Measurements from ENCODE around the gene SNRNP70.

Gene SNRNP70

DNA sequence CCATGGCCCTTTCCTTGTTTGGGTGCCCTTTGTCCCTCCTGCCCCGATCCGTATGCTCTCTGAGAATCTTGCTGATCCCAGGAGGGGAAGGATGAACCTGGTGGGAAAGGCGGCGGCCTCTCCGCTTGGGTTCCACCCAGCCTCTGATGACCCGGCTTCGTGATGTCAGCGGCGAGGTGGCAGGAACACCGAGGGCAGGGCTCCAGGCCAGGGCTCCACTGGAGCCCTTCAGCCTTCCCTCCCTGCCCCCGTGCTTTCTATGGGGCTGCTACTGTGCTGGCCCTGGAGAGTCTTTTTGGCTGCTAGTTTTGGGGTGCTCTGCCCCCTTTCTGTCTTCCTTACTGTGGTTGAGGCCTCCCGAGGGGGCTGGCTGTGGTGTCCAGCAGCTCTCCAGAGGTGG lies 17.1 kb downstream of the SNRNP70 start:
- no peak for DNase-seq

DNA sequence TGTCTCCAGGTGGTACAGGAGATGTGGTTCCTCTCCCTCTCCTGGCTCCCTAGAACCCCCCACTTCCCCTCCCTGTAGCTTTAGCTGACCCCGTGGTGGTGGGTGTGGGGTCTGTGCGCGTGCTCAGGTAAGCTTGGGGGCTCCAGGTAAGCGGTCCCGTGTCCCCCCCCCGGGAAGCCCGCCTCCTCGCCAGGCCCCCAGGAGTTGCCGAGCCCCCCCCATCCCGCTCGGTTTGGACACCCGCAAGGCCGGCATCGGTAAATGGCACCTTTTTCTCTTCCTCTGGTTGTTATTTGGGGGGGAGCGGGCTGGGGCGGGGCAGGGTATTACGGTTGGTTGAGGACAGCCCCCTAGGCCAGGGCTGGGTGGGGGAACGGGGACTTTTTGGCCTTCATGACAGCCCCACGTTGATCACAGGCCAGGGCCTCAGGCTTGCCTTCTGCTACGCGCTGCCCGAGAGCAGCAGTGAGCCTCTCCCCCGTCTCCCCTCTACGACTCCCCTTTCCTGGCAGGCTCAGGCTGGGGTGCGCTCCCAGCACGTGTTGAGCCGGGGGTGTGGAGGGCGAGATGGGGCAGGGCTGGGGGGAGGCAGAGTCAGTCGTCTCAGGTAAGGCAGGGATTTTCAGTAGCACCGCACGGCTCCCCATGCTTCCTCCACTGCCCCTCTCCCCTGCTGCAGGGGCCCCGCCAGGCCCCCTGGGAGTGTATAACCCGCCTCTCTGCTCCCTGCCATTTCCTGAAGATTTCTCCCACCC lies 18.3 kb downstream of the SNRNP70 start:
- DNase-seq = no peak

DNA sequence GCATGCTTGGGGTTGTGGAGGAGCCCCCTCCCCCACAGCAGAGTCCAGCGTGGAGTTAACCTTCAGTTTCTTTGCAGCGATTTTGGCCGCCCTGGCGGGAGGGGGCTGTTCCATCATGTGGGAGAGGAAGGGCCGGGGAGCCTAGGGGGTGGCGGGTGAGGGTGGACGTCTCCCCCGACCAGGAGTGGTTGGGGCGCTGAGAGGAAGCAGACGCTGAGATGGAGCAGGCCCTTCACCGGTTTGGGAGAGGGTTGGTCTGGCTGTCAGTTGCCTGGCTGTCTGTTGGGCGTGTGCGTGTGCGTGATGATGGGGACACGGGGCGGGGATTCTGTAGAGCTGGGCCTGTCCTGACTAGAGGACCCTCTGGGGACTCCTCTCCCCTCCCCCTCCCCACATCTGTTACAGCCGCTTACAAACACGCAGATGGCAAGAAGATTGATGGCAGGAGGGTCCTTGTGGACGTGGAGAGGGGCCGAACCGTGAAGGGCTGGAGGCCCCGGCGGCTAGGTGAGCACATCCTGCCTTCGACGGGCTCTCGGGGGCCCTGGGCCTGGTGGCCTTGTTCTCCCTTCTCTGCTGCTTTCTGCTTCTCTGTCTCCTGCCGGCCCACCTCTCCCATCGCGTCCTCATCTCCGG lies 19.1 kb downstream of the SNRNP70 start:
- DNase-seq = no peak

DNA sequence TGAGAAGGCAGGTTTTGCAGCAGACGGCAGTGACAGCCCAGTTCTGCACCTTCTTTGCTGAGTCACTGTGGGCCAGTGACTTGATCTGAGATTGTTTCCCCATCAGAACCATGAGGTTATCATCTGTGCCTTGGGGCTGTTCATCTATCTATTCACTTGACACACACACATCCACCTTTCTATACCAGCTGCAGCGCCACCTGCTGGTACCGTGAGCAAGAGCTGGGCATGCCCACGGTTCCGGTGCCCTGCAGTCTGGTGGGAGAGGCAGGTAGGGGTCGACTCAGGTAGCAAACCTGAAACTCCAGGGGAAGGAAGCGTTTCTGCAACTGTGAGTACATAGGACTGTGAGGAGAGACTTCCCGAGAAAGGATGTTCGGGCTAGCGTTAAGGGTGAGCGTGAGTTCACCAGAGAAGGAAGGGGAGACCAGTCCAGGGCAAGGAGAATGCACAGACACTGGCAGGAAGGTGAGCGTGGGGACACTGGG lies 21.4 kb downstream of the SNRNP70 start:
- DNase-seq = peak; percentile 9

DNA sequence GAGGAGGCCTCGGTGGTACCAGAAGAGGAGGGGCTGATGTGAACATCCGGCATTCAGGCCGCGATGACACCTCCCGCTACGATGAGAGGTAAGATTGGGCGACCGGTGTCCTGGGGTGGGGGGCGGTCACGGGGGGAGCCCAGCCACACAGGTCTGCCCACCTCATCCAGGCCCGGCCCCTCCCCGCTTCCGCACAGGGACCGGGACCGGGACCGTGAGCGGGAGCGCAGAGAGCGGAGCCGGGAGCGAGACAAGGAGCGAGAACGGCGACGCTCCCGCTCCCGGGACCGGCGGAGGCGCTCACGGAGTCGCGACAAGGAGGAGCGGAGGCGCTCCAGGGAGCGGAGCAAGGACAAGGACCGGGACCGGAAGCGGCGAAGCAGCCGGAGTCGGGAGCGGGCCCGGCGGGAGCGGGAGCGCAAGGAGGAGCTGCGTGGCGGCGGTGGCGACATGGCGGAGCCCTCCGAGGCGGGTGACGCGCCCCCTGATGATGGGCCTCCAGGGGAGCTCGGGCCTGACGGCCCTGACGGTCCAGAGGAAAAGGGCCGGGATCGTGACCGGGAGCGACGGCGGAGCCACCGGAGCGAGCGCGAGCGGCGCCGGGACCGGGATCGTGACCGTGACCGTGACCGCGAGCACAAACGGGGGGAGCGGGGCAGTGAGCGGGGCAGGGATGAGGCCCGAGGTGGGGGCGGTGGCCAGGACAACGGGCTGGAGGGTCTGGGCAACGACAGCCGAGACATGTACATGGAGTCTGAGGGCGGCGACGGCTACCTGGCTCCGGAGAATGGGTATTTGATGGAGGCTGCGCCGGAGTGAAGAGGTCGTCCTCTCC lies 22.6 kb downstream of the SNRNP70 start:
- no peak for DNase-seq

DNA sequence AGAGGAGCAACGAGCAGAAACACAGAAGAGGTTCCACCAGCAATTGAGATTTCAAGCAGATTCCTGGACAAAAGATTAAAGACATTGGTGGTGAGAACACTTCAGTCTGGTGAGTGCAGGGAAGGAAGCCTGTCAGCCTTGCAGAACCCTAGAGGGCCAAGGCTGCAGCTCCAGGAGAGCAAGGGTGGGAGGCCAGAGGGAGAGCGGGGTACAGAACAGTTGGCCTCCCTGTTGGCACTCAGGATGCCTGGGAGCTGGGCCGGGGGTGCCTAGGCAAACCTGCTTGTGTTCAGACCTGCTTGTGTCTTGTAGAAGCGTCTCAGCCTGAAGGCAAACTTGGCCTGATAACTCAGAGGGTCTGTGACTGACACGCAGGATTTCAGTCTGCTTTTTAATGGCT lies 23.8 kb downstream of the SNRNP70 start:
- DNase-seq = no peak

DNA sequence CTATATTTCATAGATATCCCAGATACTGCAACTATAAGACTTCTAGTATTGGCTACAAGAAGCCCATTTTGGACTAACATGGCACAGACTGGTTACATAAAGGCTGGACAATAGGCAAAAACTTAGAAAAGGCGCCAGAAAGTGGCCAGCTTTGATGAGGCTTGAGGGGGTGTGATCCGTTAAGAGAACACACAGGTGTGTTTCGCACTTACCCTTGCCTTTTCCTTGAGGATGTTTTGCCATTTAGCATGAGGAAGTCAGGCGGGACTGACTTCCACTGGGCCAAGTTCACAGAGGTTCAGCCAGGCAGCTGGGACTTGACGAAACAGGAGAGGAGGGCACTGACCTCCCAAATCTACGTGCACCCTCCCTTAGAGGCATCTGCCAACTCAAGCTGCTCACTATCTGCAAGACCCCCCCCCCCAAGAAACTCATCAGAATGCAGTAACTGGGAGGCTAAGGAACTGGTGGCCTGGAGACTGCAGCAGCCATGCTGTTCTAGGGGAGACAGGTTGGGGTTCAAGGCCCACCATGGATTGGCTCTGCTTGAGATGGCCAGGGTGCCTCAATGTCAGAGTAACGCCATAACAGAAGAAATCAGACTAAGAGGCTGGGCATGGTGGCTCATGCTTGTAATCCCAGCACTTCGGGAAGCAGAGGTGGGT lies 24.4 kb downstream of the SNRNP70 start:
- no peak for DNase-seq

DNA sequence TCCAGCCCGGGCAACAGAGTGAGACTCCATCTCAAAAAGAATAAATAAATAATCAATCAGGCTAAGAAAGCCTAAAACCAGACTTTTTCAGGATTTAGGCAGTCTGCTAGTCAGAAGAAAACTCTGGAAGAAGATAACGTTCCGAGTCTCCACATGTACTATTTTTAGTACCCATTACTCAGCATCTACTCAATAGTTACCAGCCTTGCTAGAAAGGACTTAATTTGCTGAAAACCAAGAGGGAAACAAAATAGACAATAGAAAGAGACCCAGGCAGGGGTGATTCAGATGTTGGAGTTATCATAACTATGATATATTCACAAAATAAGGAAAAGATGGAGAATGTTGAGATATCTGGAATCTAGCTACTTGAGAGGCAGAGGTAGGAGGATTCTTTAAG lies 25.3 kb downstream of the SNRNP70 start:
- DNase-seq = no peak

DNA sequence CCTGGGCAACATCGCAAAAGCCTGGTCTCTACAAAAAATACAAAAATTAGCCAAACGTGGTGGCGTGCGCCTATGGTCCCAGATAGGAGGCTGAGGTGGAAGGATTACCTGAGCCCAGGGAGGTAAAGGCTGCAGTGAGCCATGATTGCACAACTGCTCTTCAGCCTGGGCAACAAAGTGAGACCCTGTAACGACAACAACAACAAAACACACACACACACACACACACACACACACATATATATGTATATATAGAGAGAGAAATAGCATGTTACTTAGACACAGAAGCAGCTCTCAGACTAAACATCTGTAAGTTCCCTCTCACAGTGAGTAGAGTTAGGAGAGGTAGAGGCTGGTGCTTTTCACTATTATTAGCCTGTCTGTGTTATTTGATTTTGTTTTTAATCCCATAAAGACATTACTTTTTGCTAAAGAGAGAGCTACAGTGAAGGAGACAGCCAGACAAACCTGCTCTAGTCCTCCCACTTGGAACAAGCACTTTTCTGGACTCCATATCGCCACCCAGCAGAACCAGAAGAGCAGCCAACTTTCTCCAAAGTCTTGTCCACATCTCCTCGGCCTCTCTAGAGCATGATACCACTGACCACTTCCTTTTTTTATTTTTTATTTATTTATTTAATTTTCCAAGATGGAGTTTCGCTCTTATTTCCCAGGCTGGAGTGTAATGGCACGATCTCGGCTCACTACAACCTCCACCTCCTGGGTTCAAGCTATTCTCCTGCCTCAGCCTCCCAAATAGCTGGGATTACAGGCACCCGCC lies 26.2 kb downstream of the SNRNP70 start:
- no peak for DNase-seq

DNA sequence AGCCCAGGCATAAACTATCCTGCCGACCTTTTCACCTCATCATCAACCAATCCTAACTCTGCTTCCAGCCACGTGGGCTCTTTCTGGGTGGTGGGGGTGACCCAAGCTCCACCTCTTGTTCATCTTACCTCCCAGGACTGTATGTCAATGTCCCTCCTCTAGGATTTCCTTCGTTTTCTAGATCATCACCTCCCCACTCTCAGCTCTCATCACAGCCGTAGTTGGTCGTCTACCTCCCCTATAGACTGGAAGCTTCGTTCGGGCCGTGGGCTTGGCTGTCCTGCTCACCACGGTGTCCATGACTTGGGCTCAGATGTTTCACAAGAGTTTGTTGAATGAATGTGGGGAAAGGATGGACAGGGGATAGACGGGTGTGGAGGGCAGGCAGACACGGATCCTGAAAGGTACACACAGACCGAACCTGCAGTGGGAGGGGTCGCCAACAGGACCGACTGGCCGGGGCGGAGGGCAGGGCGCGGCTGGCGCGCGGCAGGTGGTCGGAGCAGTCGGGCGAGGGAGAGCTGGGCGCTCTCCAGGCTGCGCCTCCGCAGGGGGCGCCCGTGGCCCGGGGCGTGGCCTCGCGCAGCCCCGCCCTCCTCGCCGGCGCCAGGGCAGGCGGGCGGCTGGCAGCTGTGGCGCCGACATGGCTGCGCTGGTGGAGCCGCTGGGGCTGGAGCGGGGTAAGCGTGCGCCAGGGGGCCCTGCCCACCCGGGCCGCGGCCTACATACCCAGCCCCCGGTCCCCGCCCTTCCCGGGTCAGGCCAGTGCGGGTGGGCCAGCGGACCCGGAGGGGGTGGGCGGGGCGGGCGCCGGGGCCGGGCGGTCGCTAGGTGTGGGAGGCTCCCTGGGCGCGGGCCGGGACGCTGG lies 28.7 kb downstream of the SNRNP70 start, which contains the start of gene LIN7B:
LIN7B (plus strand) TSS at position 609 of the 868 bp plus-strand sequence; CDS start at position 644, 35 bp downstream.
- DNase-seq = peak; percentile 50

DNA sequence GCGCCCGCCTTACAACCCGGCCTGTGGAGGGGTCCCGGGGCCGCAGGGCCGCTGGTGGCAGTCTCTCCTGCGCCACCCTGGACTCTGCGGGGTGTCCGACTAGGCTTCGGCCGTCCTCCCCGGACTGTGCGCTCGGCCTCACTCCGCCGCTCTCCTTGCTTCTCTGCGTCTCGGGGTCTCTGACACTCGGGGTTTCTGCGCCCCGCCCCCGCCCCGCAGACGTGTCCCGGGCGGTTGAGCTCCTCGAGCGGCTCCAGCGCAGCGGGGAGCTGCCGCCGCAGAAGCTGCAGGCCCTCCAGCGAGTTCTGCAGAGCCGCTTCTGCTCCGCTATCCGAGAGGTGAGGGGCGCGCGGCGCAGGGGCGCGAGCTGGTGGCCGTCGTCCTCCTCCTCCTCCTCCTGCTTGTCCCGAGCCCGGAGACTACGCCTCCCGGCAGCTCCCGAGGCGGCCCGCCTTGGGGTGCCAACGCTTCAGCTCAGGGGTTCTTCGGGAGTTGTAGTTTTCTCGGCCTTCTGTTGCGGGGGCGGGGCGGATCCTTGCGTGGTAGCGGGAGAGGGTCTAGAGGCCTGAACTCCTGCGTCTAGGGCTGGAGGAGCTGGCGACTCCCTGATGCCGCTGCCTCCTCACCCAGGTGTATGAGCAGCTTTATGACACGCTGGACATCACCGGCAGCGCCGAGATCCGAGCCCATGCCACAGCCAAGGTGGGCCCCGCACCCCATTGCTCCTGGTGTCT lies 29.5 kb downstream of the SNRNP70 start:
- no peak for DNase-seq

DNA sequence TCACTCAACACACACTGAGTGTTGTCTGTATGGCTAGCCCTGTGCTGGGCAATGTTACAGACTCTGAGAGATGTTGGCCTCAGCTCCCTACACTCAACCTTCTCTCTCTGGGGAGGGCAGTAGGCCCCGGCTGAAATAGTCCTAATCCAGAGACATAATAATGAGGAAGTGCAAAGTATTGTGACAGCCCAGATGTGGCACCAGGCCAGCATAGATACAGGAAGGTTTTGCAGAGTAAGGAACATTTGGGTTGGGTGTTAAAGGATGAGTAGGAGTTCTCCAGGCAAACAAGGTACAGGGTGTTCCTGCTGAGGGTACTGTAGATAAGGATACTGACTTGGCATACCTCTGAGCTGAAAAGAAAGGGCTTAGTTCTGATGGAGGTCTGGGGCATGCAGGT lies 31.3 kb downstream of the SNRNP70 start:
- no peak for DNase-seq

DNA sequence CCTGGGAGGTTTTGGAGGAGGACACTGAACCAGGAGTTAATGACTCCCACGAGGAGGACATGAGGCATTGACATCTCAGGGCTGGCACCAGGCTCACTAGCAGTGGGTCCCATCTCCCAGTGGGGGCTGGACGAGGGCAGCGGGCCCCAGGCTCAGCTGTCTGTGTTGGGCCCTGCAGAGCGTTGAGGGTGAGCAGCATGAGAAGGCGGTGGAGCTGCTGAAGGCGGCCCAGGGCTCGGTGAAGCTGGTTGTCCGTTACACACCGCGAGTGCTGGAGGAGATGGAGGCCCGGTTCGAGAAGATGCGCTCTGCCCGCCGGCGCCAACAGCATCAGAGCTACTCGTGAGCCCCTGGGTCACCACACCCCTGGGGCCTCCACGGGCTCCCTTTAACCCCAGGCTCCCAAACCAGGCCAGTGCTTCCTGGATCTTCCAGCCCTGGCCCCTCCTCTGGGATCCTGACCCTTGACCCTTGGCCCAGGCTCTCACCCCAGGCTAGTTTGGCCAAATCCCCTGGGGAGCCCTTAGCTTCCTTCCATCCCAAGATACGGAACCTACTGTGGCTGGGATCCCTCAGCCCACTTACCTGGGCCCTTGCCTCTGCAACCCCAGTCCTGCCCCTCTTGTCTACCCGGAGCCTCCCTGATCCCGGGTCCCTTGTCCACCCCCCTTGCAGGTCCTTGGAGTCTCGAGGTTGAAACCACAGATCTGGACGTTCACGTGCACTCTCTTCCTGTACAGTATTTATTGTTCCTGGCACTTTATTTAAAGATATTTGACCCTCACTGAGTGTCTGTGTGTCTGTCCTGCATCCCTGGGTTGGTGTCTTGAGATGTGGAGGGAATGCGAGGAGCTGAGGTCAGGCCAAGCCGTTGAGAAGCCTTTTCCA lies 32.7 kb downstream of the SNRNP70 start:
- DNase-seq = no peak

DNA sequence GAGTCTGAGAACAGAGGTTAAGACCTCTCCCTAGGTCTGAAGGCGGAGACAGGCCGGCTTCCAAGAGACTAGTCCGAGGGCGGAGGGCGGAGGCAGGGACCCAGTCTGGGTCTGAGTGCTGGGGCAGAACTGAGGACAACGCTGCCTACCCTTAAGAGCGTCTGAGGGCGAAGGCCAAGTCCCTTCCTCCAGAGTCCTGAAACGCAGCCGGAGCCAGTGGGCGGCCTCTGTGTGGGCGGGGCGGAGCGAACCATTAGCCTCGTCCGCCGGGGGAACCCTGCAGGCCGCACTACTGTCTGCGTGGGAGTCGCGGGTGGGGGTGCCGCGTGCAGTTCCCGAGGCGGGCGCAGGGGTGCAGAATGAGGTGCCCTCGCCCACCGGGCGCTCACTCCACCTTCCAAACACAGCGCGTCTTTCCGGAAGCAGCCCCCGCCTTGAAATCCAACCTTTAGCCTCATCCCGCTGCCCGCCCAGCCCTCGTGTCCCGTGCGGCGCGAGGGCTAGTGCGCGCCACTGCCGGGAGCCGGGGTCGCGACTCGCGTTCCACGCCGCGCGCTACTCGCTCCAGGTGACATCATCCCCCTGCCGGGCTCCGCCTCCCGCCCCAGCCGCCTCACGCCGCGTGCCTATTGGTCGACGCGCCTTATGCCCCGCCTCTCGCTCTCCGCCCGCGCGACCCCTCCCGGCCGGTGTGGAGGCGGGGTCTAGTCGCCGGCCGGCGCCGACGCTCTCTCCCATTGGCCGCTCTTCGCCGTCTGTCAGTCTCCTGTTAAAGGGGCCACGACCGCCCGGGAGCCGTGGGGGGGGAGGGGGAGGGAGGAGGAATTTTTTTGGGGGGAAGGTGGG lies 33.5 kb downstream of the SNRNP70 start, which contains the start of gene C19orf73:
C19orf73 (minus strand) TSS at position 579 of the 846 bp plus-strand sequence; CDS start at position 458, 121 bp downstream.
- peak; percentile 93 for DNase-seq

DNA sequence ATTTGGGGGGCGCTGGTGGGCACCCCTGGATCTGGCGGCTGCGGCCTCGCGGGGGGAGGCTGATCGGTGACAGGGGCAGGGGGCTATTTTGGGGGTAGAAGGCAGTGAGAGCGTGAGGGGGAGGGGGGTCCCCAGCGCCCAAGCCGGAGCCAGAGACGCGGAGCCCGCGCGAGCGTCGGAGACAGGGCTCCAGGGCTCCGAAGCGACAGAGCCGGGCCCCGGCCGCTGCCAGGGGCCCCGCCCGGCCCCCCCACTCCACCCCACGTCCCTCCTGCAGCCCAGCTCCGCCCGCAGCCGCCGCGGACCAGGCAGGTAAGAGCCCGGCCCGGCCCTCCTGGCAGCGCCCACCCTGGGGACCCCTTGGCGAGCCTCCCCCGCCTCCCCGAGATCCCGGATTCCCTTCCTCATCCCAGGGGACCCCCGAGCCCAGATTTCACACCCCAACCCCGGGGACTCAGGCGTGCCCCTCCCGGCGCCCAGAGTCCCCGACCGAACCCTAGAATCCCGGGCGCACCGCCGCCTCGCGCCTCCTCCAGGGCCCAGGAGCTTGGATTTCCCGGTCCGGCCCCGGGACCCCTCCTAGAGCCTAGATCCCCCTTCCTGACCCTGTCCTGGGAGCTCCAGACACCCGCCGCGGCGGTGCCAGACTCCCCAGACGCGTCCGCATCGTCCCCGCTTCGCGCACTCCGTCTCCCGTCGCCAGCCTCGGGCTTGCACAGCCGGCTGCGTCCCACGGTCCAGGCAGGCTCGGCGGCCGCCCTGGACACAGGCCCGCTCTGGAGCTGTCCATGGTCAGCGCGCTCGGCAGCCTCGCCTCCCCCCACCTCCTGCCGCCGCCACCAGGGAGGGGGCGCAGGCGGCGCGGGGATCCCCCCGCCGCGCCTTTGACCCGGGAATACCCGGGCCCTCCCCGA lies 34.4 kb downstream of the SNRNP70 start, which contains the start of gene PPFIA3:
PPFIA3 (plus strand) TSS at position 134 of the 914 bp plus-strand sequence. CDS start 8,330 bp downstream, outside the sequence.
- peak; percentile 21 for DNase-seq

DNA sequence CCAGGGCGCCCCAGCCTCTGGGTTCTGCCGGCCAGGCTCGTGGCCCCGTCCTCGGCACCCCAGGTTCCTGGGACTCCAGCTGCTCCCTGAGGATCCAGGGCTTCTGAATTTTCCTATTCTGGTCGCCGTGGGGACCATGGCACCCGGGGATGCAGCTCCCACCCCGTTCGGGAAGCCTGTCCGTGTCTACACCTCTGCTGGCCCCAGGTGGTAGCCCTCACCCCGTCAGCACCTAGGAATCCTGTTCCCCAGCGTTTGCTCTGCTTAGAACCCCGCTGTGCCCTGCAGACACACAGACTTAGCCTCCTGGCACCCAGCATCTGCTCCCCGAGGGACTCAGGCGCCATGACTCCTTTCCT lies 35.1 kb downstream of the SNRNP70 start:
- no peak for DNase-seq

DNA sequence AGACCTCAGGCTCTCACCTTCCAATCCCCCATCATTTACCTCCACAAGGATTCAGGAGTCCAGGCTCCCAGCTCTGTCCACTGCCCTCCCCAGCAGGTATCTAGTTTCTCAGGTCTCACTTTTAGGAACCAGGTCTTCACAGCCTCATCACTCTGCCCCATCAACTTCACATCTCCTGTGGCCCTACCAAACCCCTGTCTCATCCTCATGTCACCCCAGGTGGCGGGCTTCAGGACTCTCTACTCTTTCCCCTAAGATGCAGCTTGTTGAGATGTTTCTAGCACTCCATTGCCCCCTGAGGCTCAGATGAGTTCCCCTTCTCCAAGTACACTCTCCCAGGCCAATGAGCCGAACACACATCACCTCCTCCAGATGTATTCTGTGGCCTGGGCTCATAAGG lies 35.6 kb downstream of the SNRNP70 start:
- no peak for DNase-seq
